ENCODE results near the gene ZC3HAV1L.

ZC3HAV1L gene

DNA sequence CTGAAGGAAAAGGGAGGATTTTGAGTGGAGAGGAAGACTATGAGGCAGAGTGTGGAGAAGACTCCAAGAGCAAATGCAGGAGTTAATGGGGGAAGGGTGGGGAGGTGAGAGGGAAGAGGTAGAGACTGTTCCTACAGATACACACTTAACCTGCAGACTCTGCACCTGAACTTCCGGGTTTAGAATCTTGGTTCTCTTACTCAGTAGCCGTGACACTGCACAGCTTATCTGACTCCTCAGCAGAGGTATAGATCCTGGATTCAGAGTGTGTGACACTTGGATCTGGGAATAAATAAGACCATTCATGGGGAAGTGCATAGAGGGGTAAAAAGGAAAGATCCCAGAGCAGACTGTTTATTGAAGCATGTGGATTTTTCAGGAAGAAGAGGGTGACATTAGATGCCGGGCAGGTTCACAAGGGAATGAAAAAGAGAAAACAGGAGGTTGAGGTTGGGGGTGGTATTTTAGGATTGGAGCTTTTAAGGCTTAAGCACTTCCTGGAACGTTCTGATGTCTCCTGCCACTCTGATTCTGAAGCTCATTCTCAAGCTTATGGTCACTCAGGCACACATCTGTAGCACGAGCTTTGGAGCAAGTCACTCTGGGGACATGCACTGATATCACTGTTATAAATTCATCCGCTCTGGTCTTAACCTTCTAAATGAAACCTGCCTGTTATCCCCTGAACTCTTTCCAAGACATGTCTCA lies 5.7 kb upstream of the ZC3HAV1L start:
- DNase-seq (ENCODE audit: low spot score): no peak
- TF ChIP-seq, protein P1, sequence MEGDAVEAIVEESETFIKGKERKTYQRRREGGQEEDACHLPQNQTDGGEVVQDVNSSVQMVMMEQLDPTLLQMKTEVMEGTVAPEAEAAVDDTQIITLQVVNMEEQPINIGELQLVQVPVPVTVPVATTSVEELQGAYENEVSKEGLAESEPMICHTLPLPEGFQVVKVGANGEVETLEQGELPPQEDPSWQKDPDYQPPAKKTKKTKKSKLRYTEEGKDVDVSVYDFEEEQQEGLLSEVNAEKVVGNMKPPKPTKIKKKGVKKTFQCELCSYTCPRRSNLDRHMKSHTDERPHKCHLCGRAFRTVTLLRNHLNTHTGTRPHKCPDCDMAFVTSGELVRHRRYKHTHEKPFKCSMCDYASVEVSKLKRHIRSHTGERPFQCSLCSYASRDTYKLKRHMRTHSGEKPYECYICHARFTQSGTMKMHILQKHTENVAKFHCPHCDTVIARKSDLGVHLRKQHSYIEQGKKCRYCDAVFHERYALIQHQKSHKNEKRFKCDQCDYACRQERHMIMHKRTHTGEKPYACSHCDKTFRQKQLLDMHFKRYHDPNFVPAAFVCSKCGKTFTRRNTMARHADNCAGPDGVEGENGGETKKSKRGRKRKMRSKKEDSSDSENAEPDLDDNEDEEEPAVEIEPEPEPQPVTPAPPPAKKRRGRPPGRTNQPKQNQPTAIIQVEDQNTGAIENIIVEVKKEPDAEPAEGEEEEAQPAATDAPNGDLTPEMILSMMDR (IDR thresholded peaks at IDR 0.05; ENCODE audit: extremely low read depth, missing control alignments): no peak

DNA sequence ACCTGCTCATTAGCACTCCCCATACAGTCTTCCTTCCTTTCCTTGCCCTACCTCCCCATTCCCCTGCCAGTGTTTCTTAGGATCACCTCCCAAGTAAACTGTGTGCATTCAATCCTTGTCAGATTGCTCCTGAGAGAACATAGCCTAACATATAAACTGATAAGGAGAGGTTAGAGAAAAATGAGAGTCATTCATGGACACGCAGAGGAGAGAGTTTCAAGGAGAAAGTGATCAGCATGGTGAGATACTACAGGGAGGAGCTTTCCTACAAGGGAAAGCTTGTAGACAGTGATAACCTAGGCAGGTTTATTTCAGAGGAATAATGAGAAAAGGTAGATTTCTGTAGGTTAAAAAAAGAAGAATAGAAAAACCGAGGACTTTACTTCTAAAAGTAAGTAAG lies 2.8 kb upstream of the ZC3HAV1L start:
- TF ChIP-seq, protein P1 (IDR thresholded peaks at IDR 0.05; ENCODE audit: extremely low read depth, missing control alignments): no peak
- DNase-seq (ENCODE audit: low spot score): no peak

DNA sequence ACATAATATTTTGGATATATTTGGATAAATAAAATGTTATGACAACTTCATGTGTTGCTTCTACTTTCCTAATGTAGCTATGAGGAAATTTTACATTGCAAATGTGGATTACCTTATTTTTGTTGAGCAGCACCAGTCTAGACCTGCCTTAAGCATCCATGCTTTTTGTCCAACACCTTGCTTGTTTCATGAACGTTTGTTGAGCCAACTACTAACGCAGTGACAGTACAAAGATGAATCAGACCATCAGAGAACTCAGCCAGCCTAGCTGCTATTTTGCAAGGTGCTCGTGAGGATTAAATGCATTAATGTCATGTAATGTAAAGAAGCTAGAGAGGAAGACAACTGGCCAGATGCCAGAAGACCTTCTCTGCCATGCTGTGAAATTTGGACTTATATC lies 1.1 kb upstream of the ZC3HAV1L start:
- TF ChIP-seq, protein P1 (IDR thresholded peaks at IDR 0.05; ENCODE audit: extremely low read depth, missing control alignments): no peak
- no peak for DNase-seq (ENCODE audit: low spot score)

DNA sequence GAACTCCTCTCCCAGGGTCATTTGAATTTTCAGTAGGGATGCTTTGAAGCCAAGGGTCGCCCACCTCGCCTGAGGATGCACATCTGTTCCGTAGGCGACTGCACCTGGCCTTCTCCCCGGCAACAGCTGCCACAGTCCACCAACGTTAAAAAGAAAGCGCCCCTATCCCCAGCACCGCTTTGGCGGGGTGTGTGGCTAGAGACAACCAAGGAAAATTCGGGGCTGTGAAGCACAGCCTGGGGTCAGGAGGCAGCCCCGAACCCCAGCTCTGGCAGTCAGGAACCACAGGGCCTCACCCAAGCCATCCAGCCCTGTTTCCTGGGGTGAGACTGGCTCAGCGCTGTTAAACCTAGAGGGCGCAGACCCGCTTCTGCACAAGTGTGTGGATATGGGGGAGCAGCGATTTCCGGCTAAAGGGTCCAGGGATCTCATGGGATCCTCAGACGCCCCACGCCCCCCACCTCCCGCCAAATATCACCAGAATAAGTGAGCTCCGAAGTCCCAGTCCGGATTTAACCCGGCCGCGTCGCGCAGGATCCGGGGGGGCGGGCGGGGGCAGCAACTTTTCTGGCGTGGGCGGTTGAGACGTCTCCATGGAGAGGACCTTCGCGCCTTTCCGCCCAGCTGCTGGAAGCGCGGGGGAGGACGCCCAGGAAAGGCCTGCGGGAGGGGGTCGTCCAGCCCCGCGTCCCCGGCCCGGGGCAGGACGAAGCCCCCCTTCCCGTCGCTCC lies 822 bp downstream of the ZC3HAV1L start:
- TF ChIP-seq, protein P1 (IDR thresholded peaks at IDR 0.05; ENCODE audit: extremely low read depth, missing control alignments): no peak
- DNase-seq (ENCODE audit: low spot score): peak; percentile 77

DNA sequence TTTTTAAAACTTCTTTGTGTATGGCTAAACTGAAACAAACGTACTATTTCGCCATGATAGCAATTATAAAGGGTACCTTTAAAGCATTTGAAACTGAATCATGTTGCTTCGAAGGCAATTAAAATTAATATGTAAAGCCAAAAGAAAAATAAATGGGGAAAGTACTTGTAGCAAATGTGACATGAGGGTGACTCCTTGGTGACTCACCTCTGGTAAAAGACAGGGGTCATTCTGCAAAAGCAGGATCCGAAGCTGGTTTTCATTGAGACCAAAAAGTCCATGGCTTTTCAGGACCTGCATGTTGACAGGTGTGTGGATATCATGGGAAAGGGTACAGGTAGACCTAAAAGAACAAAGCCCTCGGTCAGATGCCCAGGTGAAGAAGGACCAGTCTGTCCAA lies 1.5 kb downstream of the ZC3HAV1L start:
- TF ChIP-seq, protein P1 (IDR thresholded peaks at IDR 0.05; ENCODE audit: extremely low read depth, missing control alignments): no peak
- DNase-seq (ENCODE audit: low spot score): no peak

DNA sequence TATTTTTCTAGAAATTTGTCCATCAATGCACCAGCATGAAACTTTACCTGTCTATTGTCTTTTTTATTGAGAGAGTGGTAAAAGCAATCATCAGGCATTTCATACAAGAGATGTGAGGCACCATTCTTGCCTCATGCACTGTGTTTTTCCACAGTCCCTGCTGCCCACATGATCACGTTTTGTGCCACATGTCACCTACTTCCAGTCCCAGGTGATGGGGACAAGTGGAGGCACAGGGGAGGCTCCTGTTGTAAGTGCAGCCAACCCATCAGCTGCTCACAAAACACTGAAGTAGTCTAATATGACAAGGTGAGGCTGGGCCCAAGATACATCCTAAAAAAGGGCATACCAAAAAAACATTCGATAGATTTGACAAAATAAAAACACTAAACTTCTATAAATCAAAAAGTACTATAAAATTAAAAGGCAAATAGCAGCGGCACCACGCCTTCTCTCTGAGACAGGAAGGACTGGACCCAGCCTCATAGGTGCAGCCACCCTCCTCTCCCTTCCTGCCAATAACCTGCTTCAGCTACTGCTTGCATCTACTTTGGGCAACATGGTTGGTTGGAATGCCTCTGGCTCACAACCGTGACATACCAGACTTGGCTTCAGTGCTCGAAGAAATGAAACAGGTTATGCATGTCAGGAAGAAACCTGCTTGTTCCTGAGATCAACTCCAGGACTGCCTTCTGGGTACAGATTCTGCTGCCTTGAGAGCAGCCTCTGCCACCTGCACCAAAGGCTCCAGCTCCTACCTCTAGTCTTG lies 2.3 kb downstream of the ZC3HAV1L start:
- TF ChIP-seq, protein P1 (IDR thresholded peaks at IDR 0.05; ENCODE audit: extremely low read depth, missing control alignments): no peak
- no peak for DNase-seq (ENCODE audit: low spot score)

DNA sequence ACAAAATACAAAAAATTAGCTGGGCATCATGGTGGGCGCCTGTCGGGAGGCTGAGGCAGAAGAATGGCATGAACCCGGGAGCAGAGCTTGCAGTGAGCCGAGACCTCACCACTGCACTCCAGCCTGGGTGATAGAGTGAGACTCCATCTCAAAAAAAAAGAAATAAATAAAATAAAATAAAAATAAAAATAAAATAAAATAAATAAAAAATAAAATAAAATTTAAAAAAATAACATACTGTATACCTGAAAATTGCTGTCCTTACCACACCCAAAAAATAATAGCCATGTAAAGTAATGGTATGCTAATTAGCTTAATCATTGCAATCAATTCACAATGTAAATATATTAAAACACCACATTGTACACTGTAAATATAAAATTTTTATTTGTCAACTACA lies 3.4 kb downstream of the ZC3HAV1L start:
- TF ChIP-seq, protein P1 (IDR thresholded peaks at IDR 0.05; ENCODE audit: extremely low read depth, missing control alignments): no peak
- DNase-seq (ENCODE audit: low spot score): no peak

Measured in GM20000 (cell line).